ENCODE data around the gene C5orf58. TPM values are rescaled to one million over a fixed set of nuclear protein-coding genes. Genes with fewer than 3 reads are reported as not detected.

Gene C5orf58
- polyA plus RNA-seq, 1 donor from 2014 or later, result not detected

- no peak overlapping the region for H3K27ac ChIP-seq (ENCODE audit: low read length)
- no peak overlapping the region for H2AFZ ChIP-seq (ENCODE audit: low read depth, low read length)
- H3K36me3 ChIP-seq (ENCODE audit: insufficient read depth, low read length), result no peaks in the 10 kb centered on the region
- no peak overlapping the region for H3K9ac ChIP-seq (ENCODE audit: low read length)
- no peaks in the 10 kb centered on the region for H3F3A ChIP-seq (ENCODE audit: insufficient read depth, low read length, poor library complexity, severe bottlenecking)
- H3K9me3 ChIP-seq (ENCODE audit: low read length), result no peaks in the 10 kb centered on the region
- H4K20me1 ChIP-seq (ENCODE audit: insufficient read depth), result no peaks in the 10 kb centered on the region
- no peak overlapping the region for H3K4me3 ChIP-seq (ENCODE audit: low read length)
- no peaks in the 10 kb centered on the region for H3K9me2 ChIP-seq (ENCODE audit: insufficient read depth, low read length)
- no peak overlapping the region for H3K4me2 ChIP-seq (ENCODE audit: low read length)
- TF ChIP-seq EZH2 (IDR thresholded peaks at IDR 0.05; ENCODE audit: borderline replicate concordance, insufficient read depth, low read length, poor library complexity, severe bottlenecking) (no peak), REST (IDR thresholded peaks at IDR 0.05; ENCODE audit: borderline replicate concordance) (no peak), MXI1 (conservative IDR thresholded peaks at IDR 0.05; ENCODE audit: poor library complexity, severe bottlenecking) (no peak), EP300 (conservative IDR thresholded peaks at IDR 0.05; ENCODE audit: poor library complexity, severe bottlenecking) (no peak), TAF1 (IDR thresholded peaks at IDR 0.05; ENCODE audit: low read depth) (no peak), RAD21 (conservative IDR thresholded peaks at IDR 0.05) (no peak), SMC3 (conservative IDR thresholded peaks at IDR 0.05; ENCODE audit: poor library complexity) (no peak), CTCF (IDR thresholded peaks at IDR 0.05; ENCODE audit: poor library complexity, severe bottlenecking) (no peak), POLR2AphosphoS5 (IDR thresholded peaks at IDR 0.05) (no peak)
- H3K27me3 ChIP-seq (ENCODE audit: insufficient read depth, low read depth, low read length), result peaks cover 9% of the 10 kb centered on the region
- no peaks in the 10 kb centered on the region for H3K79me2 ChIP-seq (replicated peaks; ENCODE audit: insufficient read depth, low read length)
Measured at GRCh38 chr5:170218726-170219125, 14.1 kb upstream of the C5orf58 start.

- H3K36me3 ChIP-seq (ENCODE audit: insufficient read depth, low read length), result no peaks in the 10 kb centered on the region
- H4K20me1 ChIP-seq (ENCODE audit: insufficient read depth), result no peaks in the 10 kb centered on the region
- H3K27ac ChIP-seq (ENCODE audit: low read length), result no peak overlapping the region
- H2AFZ ChIP-seq (ENCODE audit: low read depth, low read length), result no peak overlapping the region
- no peak overlapping the region for H3K4me2 ChIP-seq (ENCODE audit: low read length)
- H3K79me2 ChIP-seq (replicated peaks; ENCODE audit: insufficient read depth, low read length), result no peaks in the 10 kb centered on the region
- H3F3A ChIP-seq (ENCODE audit: insufficient read depth, low read length, poor library complexity, severe bottlenecking), result no peaks in the 10 kb centered on the region
- H3K9me3 ChIP-seq (ENCODE audit: low read length), result no peaks in the 10 kb centered on the region
- H3K9me2 ChIP-seq (ENCODE audit: insufficient read depth, low read length), result no peaks in the 10 kb centered on the region
- H3K9ac ChIP-seq (ENCODE audit: low read length), result no peak overlapping the region
- H3K4me3 ChIP-seq (ENCODE audit: low read length), result no peak overlapping the region
- peaks cover 13% of the 10 kb centered on the region for H3K27me3 ChIP-seq (ENCODE audit: insufficient read depth, low read depth, low read length)
- TF ChIP-seq EP300 (conservative IDR thresholded peaks at IDR 0.05; ENCODE audit: poor library complexity, severe bottlenecking), result no peak
- TF ChIP-seq CTCF (IDR thresholded peaks at IDR 0.05; ENCODE audit: poor library complexity, severe bottlenecking), result no peak
- TF ChIP-seq MXI1 (conservative IDR thresholded peaks at IDR 0.05; ENCODE audit: poor library complexity, severe bottlenecking), result no peak
- no peak for TF ChIP-seq TAF1 (IDR thresholded peaks at IDR 0.05; ENCODE audit: low read depth)
- no peak for TF ChIP-seq EZH2 (IDR thresholded peaks at IDR 0.05; ENCODE audit: borderline replicate concordance, insufficient read depth, low read length, poor library complexity, severe bottlenecking)
- no peak for TF ChIP-seq POLR2AphosphoS5 (IDR thresholded peaks at IDR 0.05)
- TF ChIP-seq SMC3 (conservative IDR thresholded peaks at IDR 0.05; ENCODE audit: poor library complexity), result no peak
- TF ChIP-seq RAD21 (conservative IDR thresholded peaks at IDR 0.05), result no peak
- TF ChIP-seq REST (IDR thresholded peaks at IDR 0.05; ENCODE audit: borderline replicate concordance), result no peak
Measured at GRCh38 chr5:170219615-170220014, 13.2 kb upstream of the C5orf58 start.
